Epithelial cell of proximal tubule (primary cell): ENCODE measurements around the gene TSPAN18. TPM values are rescaled to one million over a fixed set of nuclear protein-coding genes. Genes with fewer than 3 reads are reported as not detected.

Experiments
- DNase-seq: peaks from one replicate; pipeline ENCODE4 v3.0.0-alpha.2; 2011; ENCODE audit warnings: low read depth
- H3K4me3 ChIP-seq: 2 replicates; pipeline ENCODE4 v1.5.1; 2011; ENCODE audit warnings: low read depth, mild to moderate bottlenecking, low read length
- CTCF ChIP-seq: conservative IDR thresholded peaks from 2 replicates; pipeline ENCODE4 v1.5.1; 2012; ENCODE audit warnings: low read depth, mild to moderate bottlenecking, low read length
- total RNA-seq: library from RNA; depleted of rRNA; stranded (reverse); fragments of >200 nt; gene quantifications from 2 replicates; pipeline ENCODE4 v1.2.3, GENCODE V29; 2015

TSPAN18 gene
- total RNA-seq, 1 donor from 2014 or later, result 1.6 TPM

- no peak overlapping the region for H3K4me3 ChIP-seq
- no peak for DNase-seq
- peak; percentile 89 for TF ChIP-seq CTCF
Measured at GRCh38 chr11:44775366-44775984, 48.7 kb downstream of the TSPAN18 start.

- TF ChIP-seq CTCF, result no peak
- DNase-seq, result no peak
Measured at GRCh38 chr11:44775985-44776446, 49.3 kb downstream of the TSPAN18 start.

GRCh38 chr11:44776551-44777208 is 49.9 kb downstream of the TSPAN18 start:
- no peak overlapping the region for H3K4me3 ChIP-seq
- DNase-seq, result no peak
- no peak for TF ChIP-seq CTCF

More at GRCh38 chr11:44775985-44776446, 49.3 kb downstream of the TSPAN18 start:
- H3K4me3 ChIP-seq, result no peak overlapping the region

GRCh38 chr11:44777209-44778194 is 50.7 kb downstream of the TSPAN18 start:
- DNase-seq, result no peak
- no peak for TF ChIP-seq CTCF
- H3K4me3 ChIP-seq, result no peak overlapping the region

- TF ChIP-seq CTCF, result no peak
- H3K4me3 ChIP-seq, result no peak overlapping the region
- DNase-seq, result no peak
Measured at GRCh38 chr11:44778195-44779100, 51.7 kb downstream of the TSPAN18 start.
